ENCODE data around the gene TH. TPM values are rescaled to one million over a fixed set of nuclear protein-coding genes. Genes with fewer than 3 reads are reported as not detected.

TH gene
- total RNA-seq, 1 donor from 2014 or later: 2.0 TPM

DNA sequence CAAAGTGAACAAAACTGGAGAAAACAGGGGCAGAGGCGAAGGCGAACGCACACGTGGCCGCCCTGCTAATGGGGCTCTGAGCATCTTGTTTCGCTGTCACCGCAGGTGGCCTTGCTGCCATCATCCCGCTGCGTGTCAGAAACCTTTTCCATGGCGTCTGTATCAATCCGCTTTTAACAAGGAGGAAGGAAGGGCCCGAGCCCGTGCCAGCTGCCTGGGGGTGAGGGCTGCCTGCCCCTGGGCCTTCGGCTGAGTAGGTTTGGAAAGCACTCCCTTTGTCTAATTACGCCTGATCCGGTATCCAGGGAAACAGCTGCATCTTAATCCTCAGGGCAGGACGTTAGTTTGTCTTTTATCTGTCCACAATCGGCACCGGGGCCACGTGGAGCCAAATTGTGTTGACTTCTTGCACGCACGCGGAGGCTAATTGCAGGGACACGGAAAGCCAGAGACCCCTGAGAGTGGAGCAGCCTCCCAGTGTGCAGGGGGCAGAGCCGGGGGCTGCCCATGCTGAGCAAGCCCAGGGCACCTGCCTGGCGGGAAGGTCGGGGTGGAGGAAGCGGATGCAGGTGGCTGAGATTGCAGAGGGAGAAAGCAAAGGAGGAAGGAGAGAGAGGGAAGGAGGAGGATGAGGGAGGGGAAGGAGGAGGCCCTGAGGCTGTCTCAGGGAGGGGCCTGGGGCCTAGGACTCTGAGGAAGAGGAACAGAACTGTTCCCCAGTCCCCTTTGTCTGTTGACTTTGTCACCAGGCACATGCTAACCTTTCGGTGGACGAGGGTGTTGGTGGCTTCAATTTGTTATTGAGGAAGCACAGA lies 19.2 kb upstream of the TH start:
- no peak overlapping the region for H2AFZ ChIP-seq (replicated peaks)
- no peaks in the 10 kb centered on the region for H3K9me3 ChIP-seq (ENCODE audit: low read depth)
- H3K9me3 Mint-ChIP-seq: no peaks in the 10 kb centered on the region
- H3K36me3 Mint-ChIP-seq: no peaks in the 10 kb centered on the region
- H4K20me1 ChIP-seq (ENCODE audit: low read depth): no peaks in the 10 kb centered on the region
- no peaks in the 10 kb centered on the region for H3K36me3 ChIP-seq
- no peaks in the 10 kb centered on the region for H3K79me2 ChIP-seq (ENCODE audit: low read depth)
- no peak overlapping the region for H3K4me3 ChIP-seq
- peaks cover 41% of the 10 kb centered on the region for H3F3A ChIP-seq (ENCODE audit: low read depth)
- no peak overlapping the region for H3K9ac ChIP-seq
- H3K4me1 ChIP-seq: peaks cover 35% of the 10 kb centered on the region
- peaks cover 6% of the 10 kb centered on the region for H3K27me3 Mint-ChIP-seq (ENCODE audit: insufficient read depth, low read depth)
- peak overlapping the region; percentile 67 for H3K4me2 ChIP-seq
- H3K4me1 Mint-ChIP-seq: peaks cover 31% of the 10 kb centered on the region
- TF ChIP-seq, protein P1, sequence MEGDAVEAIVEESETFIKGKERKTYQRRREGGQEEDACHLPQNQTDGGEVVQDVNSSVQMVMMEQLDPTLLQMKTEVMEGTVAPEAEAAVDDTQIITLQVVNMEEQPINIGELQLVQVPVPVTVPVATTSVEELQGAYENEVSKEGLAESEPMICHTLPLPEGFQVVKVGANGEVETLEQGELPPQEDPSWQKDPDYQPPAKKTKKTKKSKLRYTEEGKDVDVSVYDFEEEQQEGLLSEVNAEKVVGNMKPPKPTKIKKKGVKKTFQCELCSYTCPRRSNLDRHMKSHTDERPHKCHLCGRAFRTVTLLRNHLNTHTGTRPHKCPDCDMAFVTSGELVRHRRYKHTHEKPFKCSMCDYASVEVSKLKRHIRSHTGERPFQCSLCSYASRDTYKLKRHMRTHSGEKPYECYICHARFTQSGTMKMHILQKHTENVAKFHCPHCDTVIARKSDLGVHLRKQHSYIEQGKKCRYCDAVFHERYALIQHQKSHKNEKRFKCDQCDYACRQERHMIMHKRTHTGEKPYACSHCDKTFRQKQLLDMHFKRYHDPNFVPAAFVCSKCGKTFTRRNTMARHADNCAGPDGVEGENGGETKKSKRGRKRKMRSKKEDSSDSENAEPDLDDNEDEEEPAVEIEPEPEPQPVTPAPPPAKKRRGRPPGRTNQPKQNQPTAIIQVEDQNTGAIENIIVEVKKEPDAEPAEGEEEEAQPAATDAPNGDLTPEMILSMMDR (IDR thresholded peaks at IDR 0.05): no peak
- no peak for TF ChIP-seq EZH2 (IDR thresholded peaks at IDR 0.05)
- no peak for TF ChIP-seq EZH2phosphoT487 (IDR thresholded peaks at IDR 0.05)
- H3K27me3 ChIP-seq: no peaks in the 10 kb centered on the region
- peak overlapping the region; percentile 90 for H3K27ac ChIP-seq
- H3K4me3 Mint-ChIP-seq: peak overlapping the region; percentile 41
- H3K27ac Mint-ChIP-seq: peak overlapping the region; percentile 96
- DNase-seq (ENCODE audit: low spot score): peak; percentile 91

DNA sequence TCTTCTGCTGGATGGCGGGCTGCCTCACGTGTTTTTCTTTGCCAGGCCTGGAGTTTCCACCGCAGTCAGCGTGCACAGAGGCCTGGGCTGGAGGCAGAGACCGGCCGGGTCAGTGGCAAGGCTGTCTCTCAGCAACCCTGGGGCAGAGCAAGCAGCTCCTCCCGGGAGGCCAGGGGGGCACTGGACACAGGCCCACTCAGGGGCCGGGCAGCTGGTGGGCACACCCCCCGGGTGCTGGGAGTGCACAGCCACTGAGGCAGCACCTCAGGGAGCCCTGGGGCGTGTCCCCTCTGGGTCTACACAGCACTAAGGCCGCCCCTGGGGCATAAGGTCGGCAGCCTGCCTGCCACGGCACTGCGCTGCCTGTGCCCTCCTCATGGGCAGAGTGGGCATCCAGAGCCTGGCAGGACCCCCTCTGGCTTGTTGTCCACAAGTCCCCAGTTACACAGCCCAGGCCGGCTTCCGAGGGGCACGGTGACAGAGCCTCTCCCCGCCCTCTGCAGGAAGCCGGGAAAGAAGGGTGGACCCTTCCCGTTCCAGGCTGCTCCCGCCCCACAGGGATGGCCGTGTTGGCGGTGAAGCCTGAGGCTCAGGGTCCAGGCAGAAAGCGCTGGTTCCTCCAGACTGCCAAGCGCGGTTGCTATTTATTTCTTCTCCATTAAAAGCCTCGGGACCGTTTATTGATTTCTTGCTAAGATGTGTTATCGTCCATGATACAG lies 18.5 kb upstream of the TH start:
- DNase-seq (ENCODE audit: low spot score): no peak
- Histone ChIP-seq H3K79me2 (ENCODE audit: low read depth) (no peaks in the 10 kb centered on the region), H3K4me3 (no peak overlapping the region), H3K9me3 (ENCODE audit: low read depth) (no peaks in the 10 kb centered on the region), H3K36me3 (no peaks in the 10 kb centered on the region), H2AFZ (replicated peaks) (no peak overlapping the region), H3K9ac (no peak overlapping the region), H3K27ac (peak overlapping the region; percentile 90), H3F3A (ENCODE audit: low read depth) (peaks cover 41% of the 10 kb centered on the region), H3K4me1 (peaks cover 35% of the 10 kb centered on the region), H4K20me1 (ENCODE audit: low read depth) (no peaks in the 10 kb centered on the region), H3K4me2 (peak overlapping the region; percentile 67), H3K27me3 (peaks cover 3% of the 10 kb centered on the region)
- H3K36me3 Mint-ChIP-seq: no peaks in the 10 kb centered on the region
- TF ChIP-seq EZH2 (IDR thresholded peaks at IDR 0.05) (no peak), EZH2phosphoT487 (IDR thresholded peaks at IDR 0.05) (no peak)
- TF ChIP-seq, protein P1 (IDR thresholded peaks at IDR 0.05): no peak
- H3K4me1 Mint-ChIP-seq: peaks cover 31% of the 10 kb centered on the region
- H3K4me3 Mint-ChIP-seq: peak overlapping the region; percentile 41
- H3K27me3 Mint-ChIP-seq (ENCODE audit: insufficient read depth, low read depth): peaks cover 11% of the 10 kb centered on the region
- no peaks in the 10 kb centered on the region for H3K9me3 Mint-ChIP-seq
- H3K27ac Mint-ChIP-seq: peak overlapping the region; percentile 96

DNA sequence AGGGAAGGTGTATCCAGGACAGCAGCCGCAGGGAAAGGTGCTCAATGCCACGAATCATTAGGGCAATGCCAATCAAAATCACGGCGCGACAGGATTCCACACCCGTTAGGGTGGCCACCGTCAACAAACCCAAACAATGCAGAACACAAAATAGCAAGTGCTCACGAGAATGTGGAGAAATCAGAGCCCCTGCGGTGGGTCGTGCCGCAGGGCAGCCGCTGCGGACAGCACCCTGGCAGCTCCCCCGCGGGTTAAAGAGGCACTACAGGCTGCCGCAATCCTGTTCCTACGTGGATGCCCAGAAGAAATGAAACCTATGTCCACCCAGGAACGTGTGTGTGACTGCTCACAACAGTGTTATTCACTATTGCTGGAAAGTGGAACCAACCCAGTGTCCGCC lies 17.1 kb upstream of the TH start:
- no peaks in the 10 kb centered on the region for H3K36me3 Mint-ChIP-seq
- no peak for TF ChIP-seq EZH2phosphoT487 (IDR thresholded peaks at IDR 0.05)
- TF ChIP-seq, protein P1 (IDR thresholded peaks at IDR 0.05): no peak

More for the DNA sequence above, 17.1 kb upstream of the TH start:
- Histone ChIP-seq H3K9ac (no peak overlapping the region), H2AFZ (replicated peaks) (no peak overlapping the region), H3K4me3 (no peak overlapping the region), H3K4me1 (peaks cover 30% of the 10 kb centered on the region), H4K20me1 (ENCODE audit: low read depth) (no peaks in the 10 kb centered on the region), H3K36me3 (no peaks in the 10 kb centered on the region), H3K9me3 (ENCODE audit: low read depth) (no peaks in the 10 kb centered on the region), H3K27me3 (peaks cover 14% of the 10 kb centered on the region), H3K4me2 (no peak overlapping the region), H3K27ac (no peak overlapping the region), H3K79me2 (ENCODE audit: low read depth) (no peaks in the 10 kb centered on the region), H3F3A (ENCODE audit: low read depth) (peaks cover 41% of the 10 kb centered on the region)
- peaks cover 13% of the 10 kb centered on the region for H3K27me3 Mint-ChIP-seq (ENCODE audit: insufficient read depth, low read depth)
- H3K9me3 Mint-ChIP-seq: no peaks in the 10 kb centered on the region
- peak overlapping the region; percentile 23 for H3K27ac Mint-ChIP-seq
- no peak for DNase-seq (ENCODE audit: low spot score)
- peaks cover 29% of the 10 kb centered on the region for H3K4me1 Mint-ChIP-seq
- H3K4me3 Mint-ChIP-seq: no peak overlapping the region

All from neural progenitor cell (in vitro differentiated cells).